Naive thymus-derived CD4-positive, alpha-beta T cell (primary cell): ENCODE results near the gene ARHGAP5. TPM values are rescaled to one million over a fixed set of nuclear protein-coding genes. Genes with fewer than 3 reads are reported as not detected.

Experiments
- ATAC-seq: fragments of 150-1000 bp; cut with Tn5 transposase; 2 replicates; pipeline ENCODE4 v1.10.0; 2021; ENCODE audit warnings: mild to moderate bottlenecking, moderate library complexity
- CTCF ChIA-PET: fragments of 350-600 bp; sonication (Branson Sonifier 250); formaldehyde crosslinking; loops from one replicate; lab custom pipeline; 2021; ENCODE audit warnings: antibody characterized with exemption; lab: Charles Lee
- POLR2A ChIA-PET: fragments of 350-600 bp; sonication (Branson Sonifier 250); formaldehyde crosslinking; loops from one replicate; lab custom pipeline; 2021; ENCODE audit warnings: antibody characterized with exemption, inconsistent platforms; lab: Charles Lee
- DNase-seq, 9 donors: peaks; one replicate each; pipeline versions ENCODE4 v3.0.0 to v3.0.0-alpha.2; 2020 to 2022; ENCODE audit warnings: mixed read lengths in 1 of 9
- H3K27ac ChIP-seq: one replicate; pipeline ENCODE4 v1.7.0; 2013; ENCODE audit warnings: mild to moderate bottlenecking, low read depth, low read length, moderate library complexity
- H3K27me3 ChIP-seq, 2 donors: one replicate each; pipeline ENCODE4 v1.7.0; 2013; ENCODE audit warnings: low read length in 2 of 2, mild to moderate bottlenecking in 2 of 2, moderate library complexity in 2 of 2; ENCODE audit not compliant: control insufficient read depth in 2 of 2, insufficient read depth in 2 of 2
- H3K36me3 ChIP-seq, 3 experiments: 1 replicate in 2 of 3; 2 replicates in 1 of 3; pipeline ENCODE4 v1.7.0; 2013; ENCODE audit warnings: low read length in 3 of 3, mild to moderate bottlenecking in 3 of 3, moderate library complexity in 1 of 3; ENCODE audit not compliant: insufficient read depth in 3 of 3, control insufficient read depth in 2 of 3
- H3K4me1 ChIP-seq, 2 donors: one replicate each; pipeline ENCODE4 v1.7.0; 2013; ENCODE audit warnings: low read length in 2 of 2, mild to moderate bottlenecking in 2 of 2, moderate library complexity in 1 of 2; ENCODE audit not compliant: control insufficient read depth in 2 of 2, insufficient read depth in 2 of 2
- H3K4me3 ChIP-seq: 2 replicates; pipeline ENCODE4 v1.7.0; 2013; ENCODE audit warnings: mild to moderate bottlenecking, low read length
- H3K9me3 ChIP-seq, 3 experiments: 1 replicate in 2 of 3; 2 replicates in 1 of 3; pipeline ENCODE4 v1.7.0; 2013; ENCODE audit warnings: low read length in 3 of 3; ENCODE audit not compliant: control insufficient read depth in 2 of 3
- H3K27ac Mint-ChIP-seq, 9 donors: one replicate each; pipeline ENCODE4 v1.8.0; 2020 to 2022; ENCODE audit warnings: mixed read lengths in 9 of 9, mild to moderate bottlenecking in 8 of 9, moderate library complexity in 5 of 9, inconsistent platforms in 2 of 9
- H3K27me3 Mint-ChIP-seq, 5 donors: one replicate each; pipeline ENCODE4 v1.8.0; 2021 to 2022; ENCODE audit warnings: mixed read lengths in 5 of 5, mild to moderate bottlenecking in 1 of 5
- H3K36me3 Mint-ChIP-seq, 5 donors: one replicate each; pipeline ENCODE4 v1.8.0; 2020 to 2022; ENCODE audit warnings: mixed read lengths in 5 of 5, mild to moderate bottlenecking in 3 of 5, inconsistent platforms in 1 of 5
- H3K4me1 Mint-ChIP-seq, 7 donors: one replicate each; pipeline ENCODE4 v1.8.0; 2020 to 2022; ENCODE audit warnings: mixed read lengths in 7 of 7, mild to moderate bottlenecking in 3 of 7, inconsistent platforms in 1 of 7
- H3K4me3 Mint-ChIP-seq, 10 donors: one replicate each; pipeline ENCODE4 v1.8.0; 2020 to 2022; ENCODE audit warnings: mild to moderate bottlenecking in 10 of 10, mixed read lengths in 10 of 10, moderate library complexity in 6 of 10, inconsistent platforms in 2 of 10
- H3K9me3 Mint-ChIP-seq, 11 donors: one replicate each; pipeline ENCODE4 v1.8.0; 2020 to 2022; ENCODE audit warnings: mixed read lengths in 11 of 11, mild to moderate bottlenecking in 4 of 11, inconsistent platforms in 1 of 11, moderate library complexity in 1 of 11
- intact Hi-C, 2 donors: fragments of 100-400 bp; cut with micrococcal nuclease; formaldehyde crosslinking; loops; one replicate each; pipeline ENCODE4 v1.15.1; 2023
- polyA plus RNA-seq, 2 donors: library from polyadenylated mRNA; unstranded; fragments of 300-500 nt; fragmentation: Illumina TruSeq; gene quantifications; one replicate each; pipeline ENCODE4 v1.2.3, GENCODE V29; 2021
- total RNA-seq, 6 experiments: library from RNA in 5 of 6; stranded (reverse) in 5 of 6; gene quantifications; 1 replicate in 5 of 6; 2 replicates in 1 of 6; pipeline ENCODE4 v1.2.3 and lab custom pipeline; 2021 to 2026

The ARHGAP5 gene
- total and polyA plus RNA-seq, 7 experiments from 2014 or later: 26.6 to 98.2 (median 51.4) TPM

GRCh38 chr14:32202998-32203882 lies 126.1 kb downstream of the ARHGAP5 start, which contains the start of gene RNU6-8:
RNU6-8 (minus strand) TSS chr14:32203269.
- intact Hi-C loops: loop anchor here (1.0 to 5.0 kb wide), 15 partner anchors 49 to 1644 kb away; partner anchors contain the start of genes G2E3 (in 2 of the 2), STRN3 (in 2 of the 2), DTD2 (in 1 of the 2) and HEATR5A (in 1 of the 2)
- Histone ChIP-seq H3K27me3 (no peaks in the 10 kb centered on the region), H3K36me3 (no peaks in the 10 kb centered on the region), H3K27ac (peak within 1 kb of the TSS; percentile 92), H3K4me1 (peaks cover 0 to 9% of the 10 kb centered on the region in 2 donors), H3K9me3 (no peaks in the 10 kb centered on the region), H3K4me3 (peak within 1 kb of the TSS; percentile 85)
- DNase-seq: peak; percentile 79 to 96 (median 93)
- Mint-ChIP-seq H3K27me3 (peaks cover 0 to 30% (median 0%) of the 10 kb centered on the region in 5 donors), H3K4me1 (peaks cover 2 to 46% (median 21%) of the 10 kb centered on the region in 7 donors), H3K9me3 (peaks cover 0 to 9% (median 0%) of the 10 kb centered on the region in 11 donors), H3K4me3 (peak within 1 kb of the TSS; percentile 91 to 98 (median 94)), H3K27ac (peak within 1 kb of the TSS; percentile 96 to 100 (median 100)), H3K36me3 (no peaks in the 10 kb centered on the region)
- ChIA-PET POLR2A (interaction anchor here (0.6 to 3.0 kb wide), 12 partner anchors 9 to 995 kb away, joined by 3 to 46 read pairs (median 4); partner anchors contain the start of genes ARHGAP5, DTD2, HEATR5A and HECTD1), CTCF (interaction anchor here (1.0 kb wide), 2 partner anchors 47 to 276 kb away, joined by 3 to 4 read pairs; no protein-coding TSS in a partner anchor)
- ATAC-seq: peak; percentile 91

DNA sequence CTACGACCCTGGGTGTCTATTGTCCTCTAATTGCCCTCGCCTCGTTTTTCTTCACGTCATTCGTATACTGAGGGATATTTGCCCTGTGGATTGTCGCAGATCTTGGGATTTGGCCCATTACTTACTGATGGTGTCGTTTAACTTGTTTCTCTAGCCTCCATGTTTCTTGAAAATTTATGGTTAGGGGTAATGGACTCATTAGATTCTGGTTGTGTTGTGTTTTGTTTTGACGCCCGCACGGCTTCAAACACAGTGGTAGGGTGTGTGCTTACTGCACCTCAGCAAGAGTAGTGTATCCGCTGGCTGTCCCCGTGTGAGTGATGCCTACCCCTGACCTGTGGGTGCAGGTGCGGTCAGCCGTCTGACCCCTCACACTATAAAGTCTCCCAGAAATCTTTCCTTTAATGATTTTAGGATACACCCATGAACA lies 126.8 kb downstream of the ARHGAP5 start:
- peak overlapping the region; percentile 85 for H3K4me3 ChIP-seq
- CTCF ChIA-PET: interaction anchor here (1.0 kb wide), 2 partner anchors 46 to 277 kb away, joined by 3 to 4 read pairs; no protein-coding TSS in a partner anchor
- H3K4me1 ChIP-seq: peaks cover 0 to 9% of the 10 kb centered on the region in 2 donors
- Mint-ChIP-seq H3K9me3 (peaks cover 0 to 9% (median 0%) of the 10 kb centered on the region in 11 donors), H3K4me1 (peaks cover 2 to 46% (median 21%) of the 10 kb centered on the region in 7 donors), H3K36me3 (no peaks in the 10 kb centered on the region), H3K27me3 (peaks cover 0 to 33% (median 0%) of the 10 kb centered on the region in 5 donors), H3K27ac (peak overlapping the region; percentile 96 to 100 (median 100)), H3K4me3 (peak overlapping the region; percentile 91 to 98 (median 94))
- peak overlapping the region; percentile 92 for H3K27ac ChIP-seq
- intact Hi-C loops: loop anchor here (1.0 to 5.0 kb wide), 15 partner anchors 48 to 1645 kb away; partner anchors contain the start of genes G2E3 (in 2 of the 2), STRN3 (in 2 of the 2), DTD2 (in 1 of the 2) and HEATR5A (in 1 of the 2)
- H3K27me3 ChIP-seq: no peaks in the 10 kb centered on the region
- no peaks in the 10 kb centered on the region for H3K36me3 ChIP-seq
- ATAC-seq (no peak), DNase-seq (peak in 7 of 9 donors; percentile 13 to 46 (median 33))
- POLR2A ChIA-PET: interaction anchor here (0.6 to 3.0 kb wide), 7 partner anchors 10 to 643 kb away, joined by 3 to 46 read pairs (median 4); partner anchors contain the start of genes ARHGAP5 and NUBPL
- no peaks in the 10 kb centered on the region for H3K9me3 ChIP-seq

GRCh38 chr14:32205554-32205953 lies 128.4 kb downstream of the ARHGAP5 start:
- peaks cover 2 to 42% (median 21%) of the 10 kb centered on the region in 7 donors for H3K4me1 Mint-ChIP-seq

DNA sequence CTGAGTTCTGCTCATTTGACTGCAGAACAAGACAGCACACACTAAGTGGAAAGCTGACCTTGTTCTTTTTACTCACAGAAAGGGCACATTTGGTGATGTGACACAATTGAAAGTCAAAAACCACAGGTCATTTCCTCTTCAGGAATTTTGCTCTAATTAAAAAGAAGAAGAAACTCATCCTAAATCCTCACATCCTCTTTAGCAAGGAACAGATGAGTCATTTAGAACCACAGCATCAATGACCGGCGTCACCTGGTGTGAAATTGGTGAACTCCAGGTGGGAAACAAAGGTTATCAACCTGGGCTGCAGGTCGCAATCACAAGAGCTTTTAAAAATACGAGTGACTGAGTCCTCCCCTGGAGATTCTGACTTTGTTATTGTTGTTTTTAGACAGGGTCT lies 128.9 kb downstream of the ARHGAP5 start:
- Histone ChIP-seq H3K27me3 (no peaks in the 10 kb centered on the region), H3K9me3 (no peaks in the 10 kb centered on the region), H3K27ac (no peak overlapping the region), H3K4me1 (peaks cover 0 to 9% of the 10 kb centered on the region in 2 donors), H3K4me3 (no peak overlapping the region), H3K36me3 (no peaks in the 10 kb centered on the region)
- peaks cover 0 to 3% (median 0%) of the 10 kb centered on the region in 5 donors for H3K36me3 Mint-ChIP-seq
- intact Hi-C loops: no loop called here
- peaks cover 2 to 38% (median 17%) of the 10 kb centered on the region in 7 donors for H3K4me1 Mint-ChIP-seq
- H3K27me3 Mint-ChIP-seq: peaks cover 0 to 36% (median 0%) of the 10 kb centered on the region in 5 donors
- CTCF ChIA-PET: interaction anchor here (0.9 to 2.0 kb wide), 2 partner anchors 44 to 132 kb away, joined by 3 to 6 read pairs; no protein-coding TSS in a partner anchor
- POLR2A ChIA-PET: no interaction called here
- no peak for DNase-seq
- H3K4me3 Mint-ChIP-seq: no peak overlapping the region
- no peak for ATAC-seq
- H3K9me3 Mint-ChIP-seq: peaks cover 0 to 9% (median 0%) of the 10 kb centered on the region in 11 donors
- no peak overlapping the region for H3K27ac Mint-ChIP-seq

More at GRCh38 chr14:32205554-32205953, 128.4 kb downstream of the ARHGAP5 start:
- Histone ChIP-seq H3K4me1 (peaks cover 0 to 9% of the 10 kb centered on the region in 2 donors), H3K27me3 (no peaks in the 10 kb centered on the region), H3K36me3 (no peaks in the 10 kb centered on the region), H3K9me3 (no peaks in the 10 kb centered on the region), H3K4me3 (no peak overlapping the region), H3K27ac (no peak overlapping the region)
- no peak overlapping the region for H3K4me3 Mint-ChIP-seq
- no peak overlapping the region for H3K27ac Mint-ChIP-seq
- H3K36me3 Mint-ChIP-seq: peaks cover 0 to 3% (median 0%) of the 10 kb centered on the region in 5 donors
- POLR2A ChIA-PET: no interaction called here
- peaks cover 0 to 36% (median 0%) of the 10 kb centered on the region in 5 donors for H3K27me3 Mint-ChIP-seq
- CTCF ChIA-PET: no interaction called here
- peaks cover 0 to 9% (median 0%) of the 10 kb centered on the region in 11 donors for H3K9me3 Mint-ChIP-seq
- intact Hi-C loops: no loop called here
- ATAC-seq: no peak
- no peak for DNase-seq

DNA sequence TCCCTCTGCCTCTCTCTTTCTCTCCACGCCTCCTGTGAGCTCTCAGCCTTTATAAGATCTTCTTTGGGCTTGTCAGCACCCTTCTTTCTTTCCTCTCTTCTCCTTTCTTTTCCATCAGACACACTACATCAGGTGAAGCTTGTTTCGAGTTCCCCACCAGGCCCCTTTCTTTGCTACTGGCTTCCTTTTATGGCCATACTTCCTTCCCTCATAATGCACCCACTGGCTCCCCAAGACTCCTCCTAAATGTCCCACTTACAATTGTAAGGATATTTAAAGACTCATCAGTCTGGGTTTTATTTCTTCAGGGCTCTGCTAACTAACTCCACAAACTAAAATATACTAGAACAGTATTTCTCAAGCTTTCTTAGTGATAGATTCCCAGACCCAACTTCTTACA lies 129.4 kb downstream of the ARHGAP5 start:
- peak overlapping the region in 1 of 9 donors; percentile 54 for H3K27ac Mint-ChIP-seq
- H3K4me1 ChIP-seq: peaks cover 0 to 9% of the 10 kb centered on the region in 2 donors
- H3K9me3 ChIP-seq: no peaks in the 10 kb centered on the region
- H3K27me3 ChIP-seq: no peaks in the 10 kb centered on the region
- H3K36me3 Mint-ChIP-seq: peaks cover 0 to 3% (median 0%) of the 10 kb centered on the region in 5 donors
- ChIA-PET POLR2A (interaction anchor here (0.6 kb wide), 1 partner anchor 130 kb away, joined by 3 read pairs; no protein-coding TSS in a partner anchor), CTCF (interaction anchor here (0.7 to 2.0 kb wide), 3 partner anchors 43 to 749 kb away, joined by 3 to 6 read pairs (median 3); partner anchors contain the start of gene DTD2)
- no peak for DNase-seq
- ATAC-seq: no peak
- H3K4me1 Mint-ChIP-seq: peaks cover 2 to 35% (median 15%) of the 10 kb centered on the region in 7 donors
- H3K27ac ChIP-seq: no peak overlapping the region
- H3K36me3 ChIP-seq: no peaks in the 10 kb centered on the region
- peaks cover 0 to 36% (median 0%) of the 10 kb centered on the region in 5 donors for H3K27me3 Mint-ChIP-seq
- no peak overlapping the region for H3K4me3 ChIP-seq
- H3K9me3 Mint-ChIP-seq: peaks cover 0 to 9% (median 0%) of the 10 kb centered on the region in 11 donors
- H3K4me3 Mint-ChIP-seq: peak overlapping the region in 2 of 10 donors; percentile 1 to 58
- intact Hi-C loops: no loop called here

DNA sequence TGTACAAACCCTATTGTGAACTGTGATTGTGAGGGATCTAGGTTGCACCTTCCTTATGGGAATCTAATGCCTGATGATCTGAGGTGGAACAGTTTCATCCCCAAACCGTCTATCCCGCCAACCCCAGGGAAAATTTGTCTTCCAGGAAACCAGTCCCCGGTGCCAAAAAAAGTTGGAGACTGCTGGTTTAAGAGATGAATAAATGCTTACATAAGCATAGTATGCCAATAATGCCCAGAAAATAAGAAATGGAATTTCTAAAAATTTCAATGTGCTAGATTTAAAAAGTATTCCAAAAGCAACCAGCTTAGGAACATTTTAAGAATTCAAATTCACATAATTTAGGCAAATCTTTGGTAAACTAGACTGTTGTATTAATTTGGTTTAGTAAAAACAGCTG lies 131.4 kb downstream of the ARHGAP5 start:
- no peak for ATAC-seq
- no peak overlapping the region for H3K4me3 ChIP-seq
- peaks cover 0 to 36% (median 0%) of the 10 kb centered on the region in 5 donors for H3K27me3 Mint-ChIP-seq

More for the DNA sequence above, 131.4 kb downstream of the ARHGAP5 start:
- Histone ChIP-seq H3K36me3 (no peaks in the 10 kb centered on the region), H3K4me1 (no peaks in the 10 kb centered on the region), H3K27ac (no peak overlapping the region), H3K27me3 (no peaks in the 10 kb centered on the region), H3K9me3 (no peaks in the 10 kb centered on the region)
- H3K36me3 Mint-ChIP-seq: peaks cover 0 to 3% (median 0%) of the 10 kb centered on the region in 5 donors
- H3K27ac Mint-ChIP-seq: no peak overlapping the region
- DNase-seq: no peak
- intact Hi-C loops: no loop called here
- H3K4me1 Mint-ChIP-seq: peaks cover 0 to 18% (median 9%) of the 10 kb centered on the region in 7 donors
- CTCF ChIA-PET: interaction anchor here (0.6 to 2.1 kb wide), 3 partner anchors 43 to 263 kb away, joined by 3 to 5 read pairs (median 3); no protein-coding TSS in a partner anchor
- H3K4me3 Mint-ChIP-seq: no peak overlapping the region
- POLR2A ChIA-PET: interaction anchor here (1.2 to 2.0 kb wide), 2 partner anchors 131 to 132 kb away, joined by 4 read pairs; partner anchors contain the start of gene ARHGAP5
- H3K9me3 Mint-ChIP-seq: peaks cover 0 to 2% (median 0%) of the 10 kb centered on the region in 11 donors
